Lung (tissue), 12 donors: ENCODE data around the gene OGFOD1. TPM values are rescaled to one million over a fixed set of nuclear protein-coding genes. Genes with fewer than 3 reads are reported as not detected.

Source experiments
- ATAC-seq: fragments of 200-7000 bp; cut with Tn5 transposase; one replicate; pipeline ENCODE4 v1.9.1; 2020; ENCODE audit warnings: moderate number of reproducible peaks; ENCODE audit not compliant: insufficient read depth, low FRiP score
- DNase-seq, 3 donors: peaks; one replicate each; pipeline ENCODE4 v3.0.0-alpha.2; 2013 to 2017
- H3K27ac ChIP-seq, 2 donors: one replicate each; pipeline ENCODE4 v1.5.1; 2013; ENCODE audit warnings: mild to moderate bottlenecking in 2 of 2, moderate library complexity in 2 of 2, control low read depth in 1 of 2, inconsistent platforms in 1 of 2, low read depth in 1 of 2, low read length in 1 of 2
- H3K27me3 ChIP-seq, 3 donors: one replicate each; pipeline ENCODE4 v1.5.1; 2013; ENCODE audit warnings: low read length in 2 of 3; ENCODE audit not compliant: control insufficient read depth in 3 of 3, insufficient read depth in 3 of 3
- H3K36me3 ChIP-seq, 4 donors: one replicate each; pipeline ENCODE4 v1.5.1; 2013; ENCODE audit warnings: low read length in 4 of 4, mild to moderate bottlenecking in 1 of 4, moderate library complexity in 1 of 4; ENCODE audit not compliant: control insufficient read depth in 4 of 4, insufficient read depth in 4 of 4
- H3K4me1 ChIP-seq, 5 donors: one replicate each; pipeline ENCODE4 v1.5.1; 2013; ENCODE audit warnings: low read length in 5 of 5, mild to moderate bottlenecking in 2 of 5, moderate library complexity in 1 of 5; ENCODE audit not compliant: control insufficient read depth in 5 of 5, insufficient read depth in 5 of 5
- H3K4me3 ChIP-seq: one replicate; pipeline ENCODE4 v1.5.1; 2013; ENCODE audit warnings: mild to moderate bottlenecking, control low read depth, moderate library complexity
- H3K9ac ChIP-seq, 2 donors: one replicate each; pipeline ENCODE4 v1.5.1; 2013; ENCODE audit warnings: low read length in 2 of 2, control low read depth in 1 of 2; ENCODE audit not compliant: insufficient read depth in 1 of 2
- H3K9me3 ChIP-seq, 4 donors: one replicate each; pipeline ENCODE4 v1.5.1; 2013; ENCODE audit warnings: low read length in 3 of 4, mild to moderate bottlenecking in 1 of 4, moderate library complexity in 1 of 4; ENCODE audit not compliant: control insufficient read depth in 4 of 4, insufficient read depth in 3 of 4
- WGBS, 2 donors: extraction: QIAGEN DNeasy Blood & Tissue Kit; methylation state at CpG; one replicate each; pipeline ENCODE4 v1.1.7; 2013; 5-methylcytosine and 5-hydroxymethylcytosine counted together
- polyA plus RNA-seq, 2 donors: library from polyadenylated mRNA; stranded (reverse); fragments of 200-250 nt; gene quantifications; one replicate each; pipeline ENCODE4 v1.2.1, GENCODE V29; 2013
- total RNA-seq, 2 donors: library from RNA; depleted of rRNA in 1 of 2; stranded (reverse); fragments of >200 nt in 1 of 2; gene quantifications; one replicate each; pipeline ENCODE4 v1.2.1, GENCODE V29; 2014 to 2021
- TF ChIP-seq, protein P1 (sequence below): IDR thresholded peaks from 2 replicates; pipeline ENCODE4 v1.5.1; 2012; ENCODE audit warnings: mild to moderate bottlenecking; ENCODE audit errors: control extremely low read depth, extremely low read depth
- donor health status: control.
- donor health status: control.
- donor health status: Bipolar disorder and iron deficiency.
- donor health status: healthy.
- donor health status: DM: yes; HTN: yes; CAD: no.

OGFOD1 gene
- total and polyA plus RNA-seq, 4 donors, result 9.1 to 36.1 (median 29.5) TPM

GRCh38 chr16:56510544-56510943 is 59.2 kb downstream of the OGFOD1 start:
- 86 to 88% methylated on average over 2 of the region's 2 CpGs for WGBS, 2 donors
- Histone ChIP-seq H3K9me3 (no peaks in the 10 kb centered on the region), H3K4me3 (no peak overlapping the region), H3K27ac (no peak overlapping the region), H3K4me1 (no peaks in the 10 kb centered on the region), H3K9ac (no peak overlapping the region), H3K36me3 (peaks cover 12 to 34% (median 16%) of the 10 kb centered on the region in 4 donors), H3K27me3 (no peaks in the 10 kb centered on the region)
- no peak for ATAC-seq
- TF ChIP-seq, protein P1, sequence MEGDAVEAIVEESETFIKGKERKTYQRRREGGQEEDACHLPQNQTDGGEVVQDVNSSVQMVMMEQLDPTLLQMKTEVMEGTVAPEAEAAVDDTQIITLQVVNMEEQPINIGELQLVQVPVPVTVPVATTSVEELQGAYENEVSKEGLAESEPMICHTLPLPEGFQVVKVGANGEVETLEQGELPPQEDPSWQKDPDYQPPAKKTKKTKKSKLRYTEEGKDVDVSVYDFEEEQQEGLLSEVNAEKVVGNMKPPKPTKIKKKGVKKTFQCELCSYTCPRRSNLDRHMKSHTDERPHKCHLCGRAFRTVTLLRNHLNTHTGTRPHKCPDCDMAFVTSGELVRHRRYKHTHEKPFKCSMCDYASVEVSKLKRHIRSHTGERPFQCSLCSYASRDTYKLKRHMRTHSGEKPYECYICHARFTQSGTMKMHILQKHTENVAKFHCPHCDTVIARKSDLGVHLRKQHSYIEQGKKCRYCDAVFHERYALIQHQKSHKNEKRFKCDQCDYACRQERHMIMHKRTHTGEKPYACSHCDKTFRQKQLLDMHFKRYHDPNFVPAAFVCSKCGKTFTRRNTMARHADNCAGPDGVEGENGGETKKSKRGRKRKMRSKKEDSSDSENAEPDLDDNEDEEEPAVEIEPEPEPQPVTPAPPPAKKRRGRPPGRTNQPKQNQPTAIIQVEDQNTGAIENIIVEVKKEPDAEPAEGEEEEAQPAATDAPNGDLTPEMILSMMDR, result no peak
- no peak for DNase-seq

- Histone ChIP-seq H3K4me3 (no peak overlapping the region), H3K27me3 (no peaks in the 10 kb centered on the region), H3K4me1 (peaks cover 0 to 1% (median 0%) of the 10 kb centered on the region in 5 donors), H3K27ac (no peak overlapping the region), H3K36me3 (peaks cover 12 to 25% (median 15%) of the 10 kb centered on the region in 4 donors), H3K9ac (no peak overlapping the region), H3K9me3 (no peaks in the 10 kb centered on the region)
- WGBS, 2 donors, result 97 to 100% methylated on average over 1 of the region's 1 CpG
- TF ChIP-seq, protein P1, result no peak
- DNase-seq (no peak), ATAC-seq (no peak)
Measured at GRCh38 chr16:56512025-56512424, 60.7 kb downstream of the OGFOD1 start.

DNA sequence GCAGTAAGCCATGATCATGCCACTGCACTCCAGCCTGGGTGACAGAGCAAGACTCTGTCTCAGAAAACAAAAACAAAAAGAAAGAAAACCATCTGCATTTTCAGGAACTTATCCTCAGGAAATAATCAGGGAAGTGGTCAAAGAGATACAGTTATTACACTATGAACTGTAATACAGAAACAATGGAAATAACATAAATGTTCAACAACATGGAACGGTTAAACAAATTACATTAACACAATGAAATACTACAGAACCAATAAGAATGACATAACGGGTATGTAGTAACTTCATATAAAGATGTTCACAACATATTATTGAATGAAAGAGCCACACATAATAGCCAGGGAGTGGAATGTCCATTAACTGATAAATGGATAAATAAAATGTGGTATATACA is 61.7 kb downstream of the OGFOD1 start:
- peaks cover 12 to 18% (median 13%) of the 10 kb centered on the region in 4 donors for H3K36me3 ChIP-seq

More for the DNA sequence above, 61.7 kb downstream of the OGFOD1 start:
- H3K9ac ChIP-seq, result no peak overlapping the region
- ATAC-seq (no peak), DNase-seq (no peak)
- no peak overlapping the region for H3K27ac ChIP-seq
- no peaks in the 10 kb centered on the region for H3K9me3 ChIP-seq
- WGBS, 2 donors, result 42 to 77% methylated on average over 2 of the region's 2 CpGs
- peaks cover 0 to 4% (median 0%) of the 10 kb centered on the region in 5 donors for H3K4me1 ChIP-seq
- TF ChIP-seq, protein P1, result no peak
- no peaks in the 10 kb centered on the region for H3K27me3 ChIP-seq
- H3K4me3 ChIP-seq, result no peak overlapping the region
